CMK (cell line): ENCODE results near the gene TTC28.
"Not testable (repeated sequence)": the region's sequence is repeated elsewhere in the genome, so short reads cannot be mapped to it uniquely, and the experiment has no call there.

ENCODE experiments used
- DNase-seq: peaks from one replicate; pipeline ENCODE4 v3.0.0-alpha.2; 2010; ENCODE audit warnings: low read depth

TTC28 gene

GRCh38 chr22:28406246-28406645 lies 273.4 kb downstream of the TTC28 start:
- DNase-seq = no peak

GRCh38 chr22:28405588-28405987 lies 274.1 kb downstream of the TTC28 start:
- DNase-seq = no peak

- no peak for DNase-seq
Observed at GRCh38 chr22:28402539-28402938, 277.1 kb downstream of the TTC28 start.

GRCh38 chr22:28402060-28402459 lies 277.6 kb downstream of the TTC28 start:
- no peak for DNase-seq

GRCh38 chr22:28398981-28399380 lies 280.7 kb downstream of the TTC28 start:
- DNase-seq = no peak

- DNase-seq = no peak
Observed at GRCh38 chr22:28398355-28398754, 281.3 kb downstream of the TTC28 start.

- no peak for DNase-seq
Observed at GRCh38 chr22:28397306-28397705, 282.3 kb downstream of the TTC28 start.

- no peak for DNase-seq
Observed at GRCh38 chr22:28395920-28396753, 283.5 kb downstream of the TTC28 start.

- DNase-seq = no peak
Observed at GRCh38 chr22:28395520-28395919, 284.1 kb downstream of the TTC28 start.

- DNase-seq = no peak
Observed at GRCh38 chr22:28394513-28395110, 285.0 kb downstream of the TTC28 start.

- no peak for DNase-seq
Observed at GRCh38 chr22:28381429-28382167, 298.0 kb downstream of the TTC28 start.

GRCh38 chr22:28379951-28380350 lies 299.7 kb downstream of the TTC28 start:
- DNase-seq = no peak

- DNase-seq = no peak
Observed at GRCh38 chr22:28379075-28379779, 300.4 kb downstream of the TTC28 start.

GRCh38 chr22:28375761-28376534 lies 303.7 kb downstream of the TTC28 start:
- no peak for DNase-seq

GRCh38 chr22:28373831-28374230 lies 305.8 kb downstream of the TTC28 start:
- no peak for DNase-seq

GRCh38 chr22:28369854-28370253 lies 309.8 kb downstream of the TTC28 start:
- DNase-seq = peak; percentile 2

GRCh38 chr22:28366856-28367255 lies 312.8 kb downstream of the TTC28 start:
- no peak for DNase-seq

- no peak for DNase-seq
Observed at GRCh38 chr22:28365371-28365770, 314.3 kb downstream of the TTC28 start.

- DNase-seq = not testable (repeated sequence)
Observed at GRCh38 chr22:28364105-28364504, 315.5 kb downstream of the TTC28 start.

- DNase-seq = no peak
Observed at GRCh38 chr22:28360939-28361338, 318.7 kb downstream of the TTC28 start.

- no peak for DNase-seq
Observed at GRCh38 chr22:28358312-28358711, 321.3 kb downstream of the TTC28 start.

- no peak for DNase-seq
Observed at GRCh38 chr22:28357193-28357592, 322.4 kb downstream of the TTC28 start.
